ENCODE data around the gene MED29.
"Not testable (repeated sequence)": the region's sequence is repeated elsewhere in the genome, so short reads cannot be mapped to it uniquely, and the experiment has no call there.

MED29 gene

GRCh38 chr19:39372047-39372802 is 19.0 kb upstream of the MED29 start:
- no peak for DNase-seq (ENCODE audit: low spot score)

GRCh38 chr19:39372941-39373340 is 18.2 kb upstream of the MED29 start:
- no peak for DNase-seq (ENCODE audit: low spot score)

- no peak for DNase-seq (ENCODE audit: low spot score)
Measured at GRCh38 chr19:39375929-39376328, 15.2 kb upstream of the MED29 start.

GRCh38 chr19:39377373-39378362 is 13.5 kb upstream of the MED29 start:
- DNase-seq (ENCODE audit: low spot score) = no peak

- not testable (repeated sequence) for DNase-seq (ENCODE audit: low spot score)
Measured at GRCh38 chr19:39379366-39379765, 11.8 kb upstream of the MED29 start.

- no peak for DNase-seq (ENCODE audit: low spot score)
Measured at GRCh38 chr19:39379865-39380396, 11.2 kb upstream of the MED29 start.

- DNase-seq (ENCODE audit: low spot score) = no peak
Measured at GRCh38 chr19:39380521-39381502, 10.4 kb upstream of the MED29 start.

GRCh38 chr19:39381910-39382611 is 9.1 kb upstream of the MED29 start:
- DNase-seq (ENCODE audit: low spot score) = no peak

- DNase-seq (ENCODE audit: low spot score) = no peak
Measured at GRCh38 chr19:39382991-39383828, 8.0 kb upstream of the MED29 start.

GRCh38 chr19:39384839-39385568 is 6.2 kb upstream of the MED29 start:
- DNase-seq (ENCODE audit: low spot score) = no peak

- no peak for DNase-seq (ENCODE audit: low spot score)
Measured at GRCh38 chr19:39385629-39386411, 5.4 kb upstream of the MED29 start.

GRCh38 chr19:39386557-39386956 is 4.6 kb upstream of the MED29 start:
- no peak for DNase-seq (ENCODE audit: low spot score)

- DNase-seq (ENCODE audit: low spot score) = no peak
Measured at GRCh38 chr19:39388657-39389056, 2.5 kb upstream of the MED29 start.

GRCh38 chr19:39389631-39390414 is 1.4 kb upstream of the MED29 start:
- no peak for DNase-seq (ENCODE audit: low spot score)

- no peak for DNase-seq (ENCODE audit: low spot score)
Measured at GRCh38 chr19:39390451-39390750, 777 bp upstream of the MED29 start.

- peak; percentile 85 for DNase-seq (ENCODE audit: low spot score)
Measured at GRCh38 chr19:39397360-39398296, 6.5 kb downstream of the MED29 start.

Measured in RKO (cell line).